ENCODE data around the gene PCDHGA3.

PCDHGA3 gene

DNA sequence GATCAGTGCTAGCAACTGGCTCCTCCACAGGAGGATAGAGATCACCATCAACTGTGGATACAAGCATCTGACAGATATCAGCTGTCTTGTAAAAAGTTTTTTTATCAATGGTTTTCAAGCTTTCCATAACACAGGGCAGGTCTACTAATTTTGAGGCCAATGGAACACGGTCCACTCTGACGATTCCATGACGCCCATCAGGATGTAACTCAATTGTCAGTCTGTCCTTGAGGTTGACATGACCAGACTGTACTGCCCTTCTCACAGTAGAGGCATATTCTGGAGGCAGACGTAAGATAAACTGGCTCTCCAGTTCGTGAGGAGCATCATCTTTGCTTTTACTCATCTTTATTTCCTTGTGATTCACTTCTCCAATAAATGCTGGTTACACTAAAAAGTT lies 23.9 kb upstream of the PCDHGA3 start:
- Histone ChIP-seq H3K27me3 (replicated peaks in 2 of 5; ENCODE audit: control insufficient read depth in 4 of 5, insufficient read depth in 5 of 5, low read length in 4 of 5) (no peaks in the 10 kb centered on the region), H3K4me3 (ENCODE audit: control insufficient read depth in 1 of 7, extremely low read depth in 1 of 7, insufficient read depth in 4 of 7, low read depth in 2 of 7, low read length in 6 of 7) (peak overlapping the region in 6 of 7 experiments; percentile 80 to 97 (median 88)), H3K4me1 (ENCODE audit: control extremely low read depth in 1 of 4, control insufficient read depth in 4 of 4, insufficient read depth in 4 of 4, low read length in 3 of 4) (peaks cover 0 to 5% (median 0%) of the 10 kb centered on the region in 4 experiments), H3K27ac (ENCODE audit: insufficient read depth in 1 of 2, low read depth in 1 of 2, low read length in 2 of 2, poor library complexity in 1 of 2, severe bottlenecking in 2 of 2) (no peak overlapping the region), H3K9me3 (ENCODE audit: control extremely low read depth in 1 of 5, control insufficient read depth in 4 of 5, insufficient read depth in 2 of 5, low read depth in 1 of 5, low read length in 4 of 5) (peaks cover 18 to 73% (median 44%) of the 10 kb centered on the region in 5 experiments), H3K36me3 (ENCODE audit: control insufficient read depth in 4 of 4, insufficient read depth in 4 of 4, low read length in 3 of 4) (peaks cover 11 to 36% (median 24%) of the 10 kb centered on the region in 4 experiments)
- ChIA-PET POLR2A (interaction anchor here (1.2 kb wide), 1 partner anchor 299 kb away, joined by 3 read pairs; the partner anchor contains the start of gene DIAPH1), CTCF (interaction anchor here (0.8 to 3.5 kb wide), 21 partner anchors 8 to 244 kb away, joined by 3 to 12 read pairs (median 5); partner anchors contain the start of genes PCDHGA10, PCDHGA11, PCDHGA12 and PCDHGA2)
- no peak for DNase-seq
- WGBS (ENCODE audit: insufficient coverage): 85% methylated on average over 5 of the region's 5 CpGs

DNA sequence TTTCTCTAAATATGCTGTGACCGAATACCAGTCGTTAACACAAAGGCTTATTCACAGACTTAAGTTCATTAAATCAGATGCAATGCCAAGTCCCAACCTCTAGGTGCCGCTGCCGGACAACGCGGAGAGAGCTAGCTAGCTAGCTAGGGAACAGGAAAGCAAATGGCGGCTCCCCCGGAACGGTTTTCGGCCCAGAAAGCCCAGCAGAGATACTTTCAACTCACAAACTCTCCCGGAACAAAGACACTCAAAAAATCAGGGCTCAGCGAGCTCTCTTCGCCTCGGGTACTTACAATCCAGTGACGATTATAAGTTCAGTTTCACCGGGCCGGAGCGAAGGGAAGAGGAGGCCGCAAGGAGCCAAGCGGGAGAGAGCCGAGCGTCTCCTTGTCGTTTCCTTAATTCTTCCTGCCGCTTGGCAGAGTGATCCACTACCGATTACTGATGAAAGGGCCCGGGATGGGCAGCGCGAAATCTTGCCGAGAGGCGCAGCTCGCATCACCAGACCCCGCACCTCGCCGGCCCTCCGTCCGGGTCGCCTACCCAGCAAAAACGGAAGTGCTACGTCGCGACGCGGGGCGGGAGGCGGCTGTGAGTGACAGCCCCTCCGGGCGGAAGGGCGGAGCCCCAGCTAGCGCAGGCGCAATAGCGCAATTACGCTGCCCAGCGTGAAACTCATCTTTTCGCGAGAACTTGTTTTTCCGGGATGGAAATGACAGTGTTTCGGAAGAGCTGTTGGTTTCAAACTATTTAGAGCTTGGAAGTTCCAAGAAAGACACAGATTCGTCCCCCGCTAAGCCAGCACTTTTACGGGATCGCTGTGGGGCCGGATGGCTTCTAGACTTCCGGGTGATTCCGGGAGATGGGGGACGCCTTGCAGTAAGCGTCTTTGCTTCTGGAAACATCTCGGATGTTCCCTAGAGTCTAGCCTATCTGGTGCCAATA lies 23.1 kb upstream of the PCDHGA3 start, which contains the start of gene TAF7:
Gene TAF7 (minus strand): TSS at position 560 of the 945 bp plus-strand sequence. CDS start 740 bp downstream, outside the sequence.
- WGBS (ENCODE audit: insufficient coverage): under 1% methylated on average over 65 of the region's 67 CpGs
- H3K27me3 ChIP-seq (replicated peaks in 2 of 5; ENCODE audit: control insufficient read depth in 4 of 5, insufficient read depth in 5 of 5, low read length in 4 of 5): no peaks in the 10 kb centered on the region
- peak within 1 kb of the TSS; percentile 99 for H3K27ac ChIP-seq (ENCODE audit: insufficient read depth in 1 of 2, low read depth in 1 of 2, low read length in 2 of 2, poor library complexity in 1 of 2, severe bottlenecking in 2 of 2)
- peak; percentile 96 to 98 (median 97) for DNase-seq
- H3K4me1 ChIP-seq (ENCODE audit: control extremely low read depth in 1 of 4, control insufficient read depth in 4 of 4, insufficient read depth in 4 of 4, low read length in 3 of 4): peaks cover 0 to 5% (median 0%) of the 10 kb centered on the region in 4 experiments
- peak within 1 kb of the TSS; percentile 62 to 97 (median 87) for H3K4me3 ChIP-seq (ENCODE audit: control insufficient read depth in 1 of 7, extremely low read depth in 1 of 7, insufficient read depth in 4 of 7, low read depth in 2 of 7, low read length in 6 of 7)
- peaks cover 11 to 32% (median 22%) of the 10 kb centered on the region in 4 experiments for H3K36me3 ChIP-seq (ENCODE audit: control insufficient read depth in 4 of 4, insufficient read depth in 4 of 4, low read length in 3 of 4)
- POLR2A ChIA-PET: interaction anchor here (1.2 kb wide), 1 partner anchor 298 kb away, joined by 3 read pairs; the partner anchor contains the start of gene DIAPH1
- CTCF ChIA-PET: interaction anchor here (0.5 to 3.5 kb wide), 24 partner anchors 9 to 243 kb away, joined by 3 to 12 read pairs (median 4); partner anchors contain the start of genes PCDHGA10, PCDHGA11, PCDHGA12 and PCDHGA2
- peaks cover 12 to 70% (median 37%) of the 10 kb centered on the region in 5 experiments for H3K9me3 ChIP-seq (ENCODE audit: control extremely low read depth in 1 of 5, control insufficient read depth in 4 of 5, insufficient read depth in 2 of 5, low read depth in 1 of 5, low read length in 4 of 5)

DNA sequence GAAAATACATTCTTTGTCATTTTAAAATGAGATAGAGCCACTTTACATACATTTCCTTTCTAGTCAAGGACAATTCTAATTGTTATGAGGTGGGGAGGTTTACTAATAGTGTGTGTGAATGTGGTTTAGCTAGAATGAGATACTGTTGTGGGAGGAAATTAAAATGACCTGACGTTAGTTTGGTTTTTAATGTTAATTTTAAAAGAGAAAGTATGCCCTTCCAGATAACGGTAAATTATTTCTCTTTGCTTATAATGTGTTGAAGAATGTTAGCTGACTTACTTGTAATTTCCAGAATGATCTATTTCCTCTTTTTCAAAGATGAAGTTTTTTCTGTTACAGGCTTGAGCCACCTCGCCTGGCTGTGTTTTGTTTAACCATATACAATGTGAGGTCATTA lies 21.4 kb upstream of the PCDHGA3 start:
- 100% methylated on average over 2 of the region's 3 CpGs for WGBS (ENCODE audit: insufficient coverage)
- H3K4me3 ChIP-seq (ENCODE audit: control insufficient read depth in 1 of 7, extremely low read depth in 1 of 7, insufficient read depth in 4 of 7, low read depth in 2 of 7, low read length in 6 of 7): no peak overlapping the region
- H3K36me3 ChIP-seq (ENCODE audit: control insufficient read depth in 4 of 4, insufficient read depth in 4 of 4, low read length in 3 of 4): peaks cover 11 to 22% (median 16%) of the 10 kb centered on the region in 4 experiments
- H3K4me1 ChIP-seq (ENCODE audit: control extremely low read depth in 1 of 4, control insufficient read depth in 4 of 4, insufficient read depth in 4 of 4, low read length in 3 of 4): peaks cover 0 to 5% (median 0%) of the 10 kb centered on the region in 4 experiments
- H3K27me3 ChIP-seq (replicated peaks in 2 of 5; ENCODE audit: control insufficient read depth in 4 of 5, insufficient read depth in 5 of 5, low read length in 4 of 5): peaks cover 0 to 4% (median 3%) of the 10 kb centered on the region in 5 experiments
- ChIA-PET POLR2A (no interaction called here), CTCF (interaction anchor here (1.0 kb wide), 1 partner anchor 246 kb away, joined by 3 read pairs; no protein-coding TSS in a partner anchor)
- DNase-seq: no peak
- H3K9me3 ChIP-seq (ENCODE audit: control extremely low read depth in 1 of 5, control insufficient read depth in 4 of 5, insufficient read depth in 2 of 5, low read depth in 1 of 5, low read length in 4 of 5): peaks cover 11 to 61% (median 39%) of the 10 kb centered on the region in 5 experiments
- H3K27ac ChIP-seq (ENCODE audit: insufficient read depth in 1 of 2, low read depth in 1 of 2, low read length in 2 of 2, poor library complexity in 1 of 2, severe bottlenecking in 2 of 2): no peak overlapping the region

DNA sequence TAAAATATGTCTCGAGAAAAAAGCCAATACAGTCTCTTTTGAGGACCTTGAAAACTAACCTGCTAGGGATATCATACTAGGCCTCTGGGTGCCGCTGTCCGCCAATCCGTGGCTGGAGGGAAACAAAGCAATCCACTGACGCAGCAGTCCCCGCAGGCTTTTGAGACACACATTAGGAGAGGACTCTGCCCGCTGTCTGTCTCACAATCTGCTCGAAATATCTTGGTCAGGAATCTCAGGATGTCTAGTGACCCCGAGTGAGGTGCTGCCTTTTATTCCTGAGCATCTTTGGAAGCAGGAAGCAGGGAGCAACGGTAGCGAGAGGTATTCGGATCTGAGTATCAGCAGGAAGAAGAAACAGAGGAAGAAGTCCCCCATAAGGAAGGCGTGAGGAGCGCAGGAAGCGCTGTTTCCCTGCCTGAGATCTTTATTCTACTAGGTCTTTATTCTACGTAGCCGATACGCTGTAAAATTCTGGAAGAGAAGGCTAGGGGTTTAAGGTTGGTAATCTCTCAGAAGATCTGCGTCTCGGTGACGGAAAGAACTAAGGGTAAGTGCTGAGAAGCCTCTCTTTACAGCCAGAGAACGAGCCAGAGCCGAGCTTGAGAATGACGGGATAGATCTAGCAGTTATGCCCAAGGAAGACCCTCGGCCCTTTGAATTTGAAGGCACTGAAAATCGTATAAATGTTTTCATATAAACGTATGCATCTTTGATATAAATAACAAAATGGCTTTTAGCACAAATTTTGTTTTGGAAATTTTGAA lies 17.4 kb upstream of the PCDHGA3 start:
- ChIA-PET CTCF (interaction anchor here (1.2 kb wide), 1 partner anchor 36 kb away, joined by 3 read pairs; no protein-coding TSS in a partner anchor), POLR2A (no interaction called here)
- no peak overlapping the region for H3K27ac ChIP-seq (ENCODE audit: insufficient read depth in 1 of 2, low read depth in 1 of 2, low read length in 2 of 2, poor library complexity in 1 of 2, severe bottlenecking in 2 of 2)
- H3K4me1 ChIP-seq (ENCODE audit: control extremely low read depth in 1 of 4, control insufficient read depth in 4 of 4, insufficient read depth in 4 of 4, low read length in 3 of 4): no peaks in the 10 kb centered on the region
- peak overlapping the region in 6 of 7 experiments; percentile 32 to 74 (median 54) for H3K4me3 ChIP-seq (ENCODE audit: control insufficient read depth in 1 of 7, extremely low read depth in 1 of 7, insufficient read depth in 4 of 7, low read depth in 2 of 7, low read length in 6 of 7)
- H3K9me3 ChIP-seq (ENCODE audit: control extremely low read depth in 1 of 5, control insufficient read depth in 4 of 5, insufficient read depth in 2 of 5, low read depth in 1 of 5, low read length in 4 of 5): peaks cover 1 to 67% (median 36%) of the 10 kb centered on the region in 5 experiments
- peaks cover under 1 to 32% (median 10%) of the 10 kb centered on the region in 5 experiments for H3K27me3 ChIP-seq (replicated peaks in 2 of 5; ENCODE audit: control insufficient read depth in 4 of 5, insufficient read depth in 5 of 5, low read length in 4 of 5)
- 5% methylated on average over 21 of the region's 27 CpGs for WGBS (ENCODE audit: insufficient coverage)
- H3K36me3 ChIP-seq (ENCODE audit: control insufficient read depth in 4 of 4, insufficient read depth in 4 of 4, low read length in 3 of 4): no peaks in the 10 kb centered on the region
- DNase-seq: peak; percentile 57 to 83 (median 72)

DNA sequence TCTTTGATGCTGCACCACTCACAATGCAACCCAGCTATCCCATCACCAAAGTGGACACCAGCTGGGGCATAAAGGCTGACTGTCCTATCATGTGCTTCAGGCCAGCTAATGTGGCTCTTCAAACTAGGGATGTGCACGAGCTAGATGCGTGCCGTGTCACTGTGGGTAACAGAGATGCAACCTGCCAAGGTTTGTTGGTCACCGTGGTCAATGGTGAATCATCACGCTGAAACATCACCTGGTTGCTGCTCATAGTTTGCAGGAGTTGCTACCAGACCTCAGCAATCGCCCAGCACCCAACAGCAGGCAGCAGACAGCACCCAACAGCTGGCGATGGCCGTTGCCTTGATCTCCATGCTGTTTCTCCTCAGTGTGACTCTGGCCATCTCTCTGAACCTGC lies 15.4 kb upstream of the PCDHGA3 start:
- ChIA-PET CTCF (interaction anchor here (1.2 to 1.8 kb wide), 4 partner anchors 10 to 236 kb away, joined by 3 to 5 read pairs (median 4); partner anchors contain the start of gene PCDHGA3), POLR2A (no interaction called here)
- Histone ChIP-seq H3K4me1 (ENCODE audit: control extremely low read depth in 1 of 4, control insufficient read depth in 4 of 4, insufficient read depth in 4 of 4, low read length in 3 of 4) (no peaks in the 10 kb centered on the region), H3K9me3 (ENCODE audit: control extremely low read depth in 1 of 5, control insufficient read depth in 4 of 5, insufficient read depth in 2 of 5, low read depth in 1 of 5, low read length in 4 of 5) (peaks cover 4 to 75% (median 50%) of the 10 kb centered on the region in 5 experiments), H3K4me3 (ENCODE audit: control insufficient read depth in 1 of 7, extremely low read depth in 1 of 7, insufficient read depth in 4 of 7, low read depth in 2 of 7, low read length in 6 of 7) (no peak overlapping the region), H3K36me3 (ENCODE audit: control insufficient read depth in 4 of 4, insufficient read depth in 4 of 4, low read length in 3 of 4) (no peaks in the 10 kb centered on the region), H3K27me3 (replicated peaks in 2 of 5; ENCODE audit: control insufficient read depth in 4 of 5, insufficient read depth in 5 of 5, low read length in 4 of 5) (peaks cover 9 to 51% (median 12%) of the 10 kb centered on the region in 5 experiments), H3K27ac (ENCODE audit: insufficient read depth in 1 of 2, low read depth in 1 of 2, low read length in 2 of 2, poor library complexity in 1 of 2, severe bottlenecking in 2 of 2) (no peak overlapping the region)
- WGBS (ENCODE audit: insufficient coverage): 81% methylated on average over 8 of the region's 8 CpGs
- peak in 1 of 3 donors; percentile 20 for DNase-seq

DNA sequence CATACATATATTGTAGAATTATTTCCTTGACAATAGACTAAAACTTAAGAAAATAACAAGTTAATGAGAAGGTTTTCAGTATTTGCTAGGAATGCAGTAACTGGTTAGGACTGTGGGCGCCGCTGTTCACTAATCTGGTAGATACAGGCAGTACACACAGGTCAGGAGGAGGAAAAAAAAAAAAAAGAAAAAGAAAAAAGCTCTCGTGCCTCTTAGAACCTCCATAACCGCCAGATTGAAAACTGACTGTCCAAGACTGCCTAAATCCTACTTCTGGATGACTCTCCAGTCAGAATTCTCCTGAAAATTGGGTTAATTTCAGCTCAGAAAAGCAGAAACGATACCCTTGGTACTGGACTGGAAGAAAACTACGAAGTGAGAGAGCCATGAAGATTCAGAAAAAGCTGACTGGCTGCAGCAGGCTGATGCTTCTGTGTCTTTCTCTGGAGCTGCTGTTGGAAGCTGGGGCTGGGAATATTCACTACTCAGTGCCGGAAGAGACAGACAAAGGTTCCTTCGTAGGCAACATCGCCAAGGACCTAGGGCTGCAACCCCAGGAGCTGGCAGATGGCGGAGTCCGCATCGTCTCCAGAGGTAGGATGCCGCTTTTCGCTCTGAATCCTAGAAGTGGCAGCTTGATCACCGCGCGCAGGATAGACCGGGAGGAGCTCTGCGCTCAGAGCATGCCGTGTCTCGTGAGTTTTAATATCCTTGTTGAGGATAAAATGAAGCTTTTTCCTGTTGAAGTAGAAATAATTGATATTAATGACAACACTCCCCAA lies 13.1 kb upstream of the PCDHGA3 start, which contains the start of gene PCDHGA1:
Gene PCDHGA1 (plus strand): TSS at position 216 of the 782 bp plus-strand sequence.
- 27% methylated on average over 12 of the region's 21 CpGs for WGBS (ENCODE audit: insufficient coverage)
- peak in 2 of 3 donors; percentile 60 to 68 for DNase-seq
- Histone ChIP-seq H3K27me3 (replicated peaks in 2 of 5; ENCODE audit: control insufficient read depth in 4 of 5, insufficient read depth in 5 of 5, low read length in 4 of 5) (peaks cover 15 to 67% (median 24%) of the 10 kb centered on the region in 5 experiments), H3K27ac (ENCODE audit: insufficient read depth in 1 of 2, low read depth in 1 of 2, low read length in 2 of 2, poor library complexity in 1 of 2, severe bottlenecking in 2 of 2) (no peak within 1 kb of the TSS), H3K36me3 (ENCODE audit: control insufficient read depth in 4 of 4, insufficient read depth in 4 of 4, low read length in 3 of 4) (no peaks in the 10 kb centered on the region), H3K9me3 (ENCODE audit: control extremely low read depth in 1 of 5, control insufficient read depth in 4 of 5, insufficient read depth in 2 of 5, low read depth in 1 of 5, low read length in 4 of 5) (peaks cover 12 to 70% (median 44%) of the 10 kb centered on the region in 5 experiments), H3K4me3 (ENCODE audit: control insufficient read depth in 1 of 7, extremely low read depth in 1 of 7, insufficient read depth in 4 of 7, low read depth in 2 of 7, low read length in 6 of 7) (peak within 1 kb of the TSS in 1 of 7 experiments; percentile 27), H3K4me1 (ENCODE audit: control extremely low read depth in 1 of 4, control insufficient read depth in 4 of 4, insufficient read depth in 4 of 4, low read length in 3 of 4) (no peaks in the 10 kb centered on the region)
- ChIA-PET CTCF (interaction anchor here (0.7 to 1.5 kb wide), 4 partner anchors 8 to 21 kb away, joined by 4 to 9 read pairs (median 4); partner anchors contain the start of genes PCDHGA2 and TAF7), POLR2A (no interaction called here)

Measured in common myeloid progenitor, CD34-positive (primary cell).